IPS-15b (cell line): ENCODE measurements around the gene CEP162.
"Not testable (repeated sequence)": the region's sequence is repeated elsewhere in the genome, so short reads cannot be mapped to it uniquely, and the experiment has no call there.

ENCODE experiments used
- H3K27me3 ChIP-seq: one replicate; pipeline ENCODE4 v1.6.1; 2013; ENCODE audit warnings: low read length; ENCODE audit not compliant: control insufficient read depth, insufficient read depth
- H3K36me3 ChIP-seq: one replicate; pipeline ENCODE4 v1.6.1; 2013; ENCODE audit warnings: low read length; ENCODE audit not compliant: control insufficient read depth, insufficient read depth
- H3K4me1 ChIP-seq: one replicate; pipeline ENCODE4 v1.6.1; 2013; ENCODE audit warnings: mild to moderate bottlenecking, low read length; ENCODE audit not compliant: control insufficient read depth, insufficient read depth
- H3K4me3 ChIP-seq: one replicate; pipeline ENCODE4 v1.5.1; 2013; ENCODE audit warnings: low read depth, low read length
- H3K9ac ChIP-seq: one replicate; pipeline ENCODE4 v1.6.1; 2013; ENCODE audit warnings: low read depth, mild to moderate bottlenecking, low read length
- H3K9me3 ChIP-seq: one replicate; pipeline ENCODE4 v1.6.1; 2013; ENCODE audit warnings: mild to moderate bottlenecking, low read length; ENCODE audit not compliant: control insufficient read depth, insufficient read depth

CEP162 gene

GRCh38 chr6:84260196-84260595, 32.8 kb upstream of the CEP162 start:
- H3K27me3 ChIP-seq = no peaks in the 10 kb centered on the region
- H3K4me3 ChIP-seq = no peak overlapping the region
- H3K9ac ChIP-seq = no peak overlapping the region
- no peaks in the 10 kb centered on the region for H3K36me3 ChIP-seq
- no peaks in the 10 kb centered on the region for H3K9me3 ChIP-seq
- H3K4me1 ChIP-seq = no peaks in the 10 kb centered on the region

GRCh38 chr6:84258866-84259265, 31.4 kb upstream of the CEP162 start:
- H3K9ac ChIP-seq = no peak overlapping the region
- no peaks in the 10 kb centered on the region for H3K27me3 ChIP-seq
- no peak overlapping the region for H3K4me3 ChIP-seq
- H3K9me3 ChIP-seq = no peaks in the 10 kb centered on the region
- no peaks in the 10 kb centered on the region for H3K4me1 ChIP-seq
- H3K36me3 ChIP-seq = no peaks in the 10 kb centered on the region

DNA sequence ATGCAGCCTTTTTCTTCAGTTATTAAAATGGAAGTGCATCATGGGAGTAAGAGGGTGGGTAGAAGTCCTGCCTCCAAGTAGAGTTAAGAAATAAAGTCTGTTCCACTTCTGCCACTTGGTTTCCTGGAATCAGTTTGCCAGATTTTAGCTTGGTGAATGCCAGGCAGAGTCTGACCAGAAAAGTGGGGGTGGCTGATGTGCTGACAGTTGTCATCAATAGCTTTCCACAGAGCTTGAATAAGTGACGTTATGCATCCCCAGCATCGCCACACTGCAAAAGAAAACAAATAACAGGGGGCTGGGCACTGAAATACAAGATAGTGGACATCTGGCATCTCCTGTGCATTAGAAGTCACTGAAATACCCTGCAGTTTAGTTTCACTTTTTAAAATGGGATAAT, 30.8 kb upstream of the CEP162 start:
- H3K36me3 ChIP-seq = no peaks in the 10 kb centered on the region
- H3K27me3 ChIP-seq = no peaks in the 10 kb centered on the region
- no peak overlapping the region for H3K4me3 ChIP-seq
- no peaks in the 10 kb centered on the region for H3K4me1 ChIP-seq
- H3K9ac ChIP-seq = no peak overlapping the region
- no peaks in the 10 kb centered on the region for H3K9me3 ChIP-seq

DNA sequence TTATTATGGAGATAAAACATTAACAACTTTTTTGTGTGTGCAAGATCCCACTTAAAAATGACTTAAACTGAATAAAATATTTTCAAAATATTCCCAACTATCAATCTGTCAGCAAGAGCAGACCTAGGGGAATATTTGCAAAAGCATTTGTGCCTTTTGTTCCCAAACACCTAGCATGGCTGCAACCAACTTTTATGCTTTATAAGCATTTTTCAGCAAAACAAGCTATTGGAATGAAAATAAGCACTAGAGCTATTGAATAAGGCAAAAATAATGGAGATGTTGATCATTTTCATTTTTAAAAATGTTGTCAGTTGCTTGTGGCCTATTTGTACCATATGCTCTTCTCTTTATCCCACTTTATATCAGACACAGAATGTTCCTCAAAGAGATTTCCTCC, 28.2 kb upstream of the CEP162 start:
- no peaks in the 10 kb centered on the region for H3K36me3 ChIP-seq
- no peaks in the 10 kb centered on the region for H3K27me3 ChIP-seq
- no peaks in the 10 kb centered on the region for H3K9me3 ChIP-seq
- no peak overlapping the region for H3K9ac ChIP-seq
- no peak overlapping the region for H3K4me3 ChIP-seq
- no peaks in the 10 kb centered on the region for H3K4me1 ChIP-seq

GRCh38 chr6:84253380-84253779, 25.9 kb upstream of the CEP162 start:
- Histone ChIP-seq H3K4me3 (no peak overlapping the region), H3K4me1 (no peaks in the 10 kb centered on the region), H3K9me3 (no peaks in the 10 kb centered on the region), H3K36me3 (no peaks in the 10 kb centered on the region), H3K9ac (no peak overlapping the region), H3K27me3 (no peaks in the 10 kb centered on the region)

- H3K9me3 ChIP-seq = no peaks in the 10 kb centered on the region
- no peaks in the 10 kb centered on the region for H3K36me3 ChIP-seq
- H3K4me1 ChIP-seq = no peaks in the 10 kb centered on the region
- H3K27me3 ChIP-seq = no peaks in the 10 kb centered on the region
- no peak overlapping the region for H3K9ac ChIP-seq
- no peak overlapping the region for H3K4me3 ChIP-seq
Measured at GRCh38 chr6:84251891-84252539, 24.6 kb upstream of the CEP162 start.

- H3K9ac ChIP-seq = no peak overlapping the region
- no peaks in the 10 kb centered on the region for H3K4me1 ChIP-seq
- H3K4me3 ChIP-seq = no peak overlapping the region
- H3K36me3 ChIP-seq = no peaks in the 10 kb centered on the region
- no peaks in the 10 kb centered on the region for H3K27me3 ChIP-seq
- no peaks in the 10 kb centered on the region for H3K9me3 ChIP-seq
Measured at GRCh38 chr6:84249724-84250123, 22.3 kb upstream of the CEP162 start.

- H3K36me3 ChIP-seq, H3K9ac ChIP-seq, H3K4me3 ChIP-seq, H3K27me3 ChIP-seq, H3K4me1 ChIP-seq, H3K9me3 ChIP-seq: not testable (repeated sequence)
Measured at GRCh38 chr6:84244416-84245081, 17.1 kb upstream of the CEP162 start.

- Histone ChIP-seq H3K9ac (no peak overlapping the region), H3K4me1 (no peaks in the 10 kb centered on the region), H3K36me3 (no peaks in the 10 kb centered on the region), H3K4me3 (no peak overlapping the region), H3K27me3 (no peaks in the 10 kb centered on the region), H3K9me3 (no peaks in the 10 kb centered on the region)
Measured at GRCh38 chr6:84243240-84243639, 15.8 kb upstream of the CEP162 start.

DNA sequence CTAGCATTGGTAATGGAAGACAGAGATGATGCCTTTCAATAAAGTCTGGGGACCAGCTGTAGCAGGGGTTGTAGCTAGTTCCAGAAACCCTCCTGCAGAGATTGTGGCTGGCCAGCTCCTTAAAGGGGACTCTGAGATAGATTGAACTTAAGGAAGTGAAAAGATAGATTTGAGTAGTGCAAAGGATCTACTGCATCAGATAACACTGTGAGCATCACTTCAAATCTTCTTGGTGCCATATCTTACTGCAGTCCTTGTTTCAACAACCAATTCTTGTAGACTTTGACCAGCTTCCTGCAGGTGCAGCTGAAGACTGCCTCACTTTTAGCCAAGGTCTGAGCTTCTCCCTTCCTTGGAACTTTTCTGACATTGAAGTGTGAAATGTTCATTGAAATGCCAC, 14.8 kb upstream of the CEP162 start:
- no peaks in the 10 kb centered on the region for H3K36me3 ChIP-seq
- H3K27me3 ChIP-seq = no peaks in the 10 kb centered on the region
- H3K4me1 ChIP-seq = no peaks in the 10 kb centered on the region
- no peak overlapping the region for H3K9ac ChIP-seq
- H3K4me3 ChIP-seq = no peak overlapping the region
- H3K9me3 ChIP-seq = no peaks in the 10 kb centered on the region

- no peaks in the 10 kb centered on the region for H3K9me3 ChIP-seq
- H3K9ac ChIP-seq = no peak overlapping the region
- H3K36me3 ChIP-seq = no peaks in the 10 kb centered on the region
- no peaks in the 10 kb centered on the region for H3K4me1 ChIP-seq
- peak overlapping the region; percentile 97 for H3K4me3 ChIP-seq
- H3K27me3 ChIP-seq = peaks cover 13% of the 10 kb centered on the region
Measured at GRCh38 chr6:84228198-84228543, 728 bp upstream of the CEP162 start.

GRCh38 chr6:84227044-84227433, 404 bp downstream of the CEP162 start:
- H3K4me3 ChIP-seq = peak overlapping the region; percentile 97
- no peaks in the 10 kb centered on the region for H3K4me1 ChIP-seq
- H3K9me3 ChIP-seq = no peaks in the 10 kb centered on the region
- peak overlapping the region; percentile 38 for H3K9ac ChIP-seq
- H3K27me3 ChIP-seq = peaks cover 8% of the 10 kb centered on the region
- H3K36me3 ChIP-seq = no peaks in the 10 kb centered on the region
